Ovary (tissue), 3 donors: ENCODE results near the gene GPA33.

Experiments used
- EP300 ChIP-seq: sonication (generic); formaldehyde crosslinking; IDR thresholded peaks from one replicate; pipeline ENCODE4 v1.6.1; 2017; ENCODE audit warnings: antibody characterized with exemption
- POLR2A ChIP-seq: fragments of 450-650 bp; IDR thresholded peaks from one replicate; pipeline ENCODE4 v1.6.1; 2017; ENCODE audit warnings: antibody characterized with exemption, mild to moderate bottlenecking, moderate library complexity
- TF ChIP-seq, protein P1 (sequence below), 3 donors: fragments of 450-650 bp in 2 of 3; fragments of 200-600 bp in 1 of 3; IDR thresholded peaks; one replicate each; pipeline versions ENCODE4 v1.5.1 to v1.8.0; 2016 to 2022; ENCODE audit warnings: antibody characterized with exemption in 3 of 3, mild to moderate bottlenecking in 1 of 3
- donor health status: DM: no; HTN: no; CAD: no.

DNA sequence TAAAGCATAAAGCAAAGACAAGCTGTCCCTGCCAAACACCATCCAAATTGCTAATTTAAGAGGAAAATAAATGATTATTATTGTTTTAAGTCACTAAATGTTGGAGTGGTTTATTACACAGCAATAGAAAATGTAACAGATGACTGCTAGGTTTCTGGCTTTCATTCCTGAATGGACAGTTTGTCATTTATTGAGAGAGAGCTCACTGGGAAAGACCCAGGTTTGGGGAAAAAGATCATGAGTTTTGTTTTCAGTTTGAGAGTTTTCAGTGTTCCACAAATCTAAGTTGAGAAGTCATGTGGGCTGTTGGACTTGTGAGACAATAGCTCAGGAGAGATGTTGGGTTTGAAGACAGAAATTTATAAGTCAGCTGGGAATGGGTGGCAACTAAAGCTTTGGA, 5.4 kb downstream of the GPA33 start:
- TF ChIP-seq, protein P1, sequence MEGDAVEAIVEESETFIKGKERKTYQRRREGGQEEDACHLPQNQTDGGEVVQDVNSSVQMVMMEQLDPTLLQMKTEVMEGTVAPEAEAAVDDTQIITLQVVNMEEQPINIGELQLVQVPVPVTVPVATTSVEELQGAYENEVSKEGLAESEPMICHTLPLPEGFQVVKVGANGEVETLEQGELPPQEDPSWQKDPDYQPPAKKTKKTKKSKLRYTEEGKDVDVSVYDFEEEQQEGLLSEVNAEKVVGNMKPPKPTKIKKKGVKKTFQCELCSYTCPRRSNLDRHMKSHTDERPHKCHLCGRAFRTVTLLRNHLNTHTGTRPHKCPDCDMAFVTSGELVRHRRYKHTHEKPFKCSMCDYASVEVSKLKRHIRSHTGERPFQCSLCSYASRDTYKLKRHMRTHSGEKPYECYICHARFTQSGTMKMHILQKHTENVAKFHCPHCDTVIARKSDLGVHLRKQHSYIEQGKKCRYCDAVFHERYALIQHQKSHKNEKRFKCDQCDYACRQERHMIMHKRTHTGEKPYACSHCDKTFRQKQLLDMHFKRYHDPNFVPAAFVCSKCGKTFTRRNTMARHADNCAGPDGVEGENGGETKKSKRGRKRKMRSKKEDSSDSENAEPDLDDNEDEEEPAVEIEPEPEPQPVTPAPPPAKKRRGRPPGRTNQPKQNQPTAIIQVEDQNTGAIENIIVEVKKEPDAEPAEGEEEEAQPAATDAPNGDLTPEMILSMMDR (IDR thresholded peaks at IDR 0.05), result no peak
- TF ChIP-seq POLR2A, result no peak
- TF ChIP-seq EP300, result no peak
